ENCODE results near the gene PHF12. TPM values are rescaled to one million over a fixed set of nuclear protein-coding genes. Genes with fewer than 3 reads are reported as not detected.

The PHF12 gene
- total and polyA plus RNA-seq, 2 of the 13 experiments (the other 11 are each of a cell fraction or from before 2014, with no cell fraction given): 9.8 to 17.1 TPM

GRCh38 chr17:28897769-28898526, 53.4 kb downstream of the PHF12 start (continued):
- TF ChIP-seq, protein P1, sequence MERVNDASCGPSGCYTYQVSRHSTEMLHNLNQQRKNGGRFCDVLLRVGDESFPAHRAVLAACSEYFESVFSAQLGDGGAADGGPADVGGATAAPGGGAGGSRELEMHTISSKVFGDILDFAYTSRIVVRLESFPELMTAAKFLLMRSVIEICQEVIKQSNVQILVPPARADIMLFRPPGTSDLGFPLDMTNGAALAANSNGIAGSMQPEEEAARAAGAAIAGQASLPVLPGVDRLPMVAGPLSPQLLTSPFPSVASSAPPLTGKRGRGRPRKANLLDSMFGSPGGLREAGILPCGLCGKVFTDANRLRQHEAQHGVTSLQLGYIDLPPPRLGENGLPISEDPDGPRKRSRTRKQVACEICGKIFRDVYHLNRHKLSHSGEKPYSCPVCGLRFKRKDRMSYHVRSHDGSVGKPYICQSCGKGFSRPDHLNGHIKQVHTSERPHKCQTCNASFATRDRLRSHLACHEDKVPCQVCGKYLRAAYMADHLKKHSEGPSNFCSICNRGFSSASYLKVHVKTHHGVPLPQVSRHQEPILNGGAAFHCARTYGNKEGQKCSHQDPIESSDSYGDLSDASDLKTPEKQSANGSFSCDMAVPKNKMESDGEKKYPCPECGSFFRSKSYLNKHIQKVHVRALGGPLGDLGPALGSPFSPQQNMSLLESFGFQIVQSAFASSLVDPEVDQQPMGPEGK (CRISPR knock-in tag; IDR thresholded peaks at IDR 0.05): no peak

DNA sequence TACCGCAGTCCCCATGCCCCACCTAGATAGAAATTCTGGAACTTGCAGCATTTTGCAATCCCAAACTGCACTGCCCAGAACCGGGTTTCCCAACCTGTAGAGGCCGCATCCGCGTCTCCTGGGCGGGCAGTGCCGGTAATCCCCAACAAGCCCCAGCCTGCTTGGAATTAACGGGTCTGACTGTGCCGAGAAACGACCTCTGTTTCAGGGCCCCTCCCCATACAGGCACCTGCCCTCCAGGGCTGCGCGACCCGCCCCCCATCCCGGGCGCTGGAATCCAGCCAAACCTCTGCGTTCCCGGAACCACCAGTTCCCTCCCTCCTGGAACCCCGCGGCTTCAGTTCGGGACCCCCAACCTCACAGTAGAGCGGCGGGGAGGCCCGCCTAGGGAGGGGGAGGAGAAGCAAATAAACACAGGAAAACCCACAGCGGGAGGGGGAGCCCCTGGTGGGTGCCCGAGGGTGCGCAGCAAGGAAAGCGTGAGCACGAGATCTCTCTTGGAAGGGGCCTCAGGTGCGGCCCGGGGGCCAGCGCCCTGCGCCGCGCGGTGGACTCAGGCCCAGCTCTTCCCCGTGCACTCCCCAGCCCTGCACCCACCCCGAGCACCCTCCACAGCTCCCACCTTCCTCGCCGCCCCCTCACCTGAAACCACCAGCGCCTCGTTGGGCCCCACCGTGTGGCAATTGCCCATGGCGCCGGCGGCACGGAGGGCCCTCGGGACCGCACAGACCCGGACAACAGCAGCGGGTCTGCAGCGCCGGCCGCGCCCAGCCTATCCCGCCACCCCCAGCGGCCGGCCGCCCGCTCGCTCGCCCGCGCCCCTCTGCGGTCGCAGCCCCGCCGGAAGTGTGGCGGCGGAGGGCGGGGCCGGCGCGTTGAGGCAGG, 54.2 kb downstream of the PHF12 start, which contains the start of gene FLOT2:
Gene FLOT2 (minus strand): TSS at position 850 of the 885 bp plus-strand sequence. CDS start 159 bp downstream, at position 691.
- H3K4me2 ChIP-seq (ENCODE audit: low read depth, low read length): peak within 1 kb of the TSS; percentile 90
- ChIA-PET CTCF (ENCODE audit: low intra/inter-chr PET ratio, low total read pairs) (no interaction called here), POLR2A (interaction anchor here (1.2 to 3.5 kb wide), 8 partner anchors 10 to 170 kb away, joined by 4 to 16 read pairs (median 5); partner anchors contain the start of genes FAM222B, NEK8 and PHF12)
- ATAC-seq (peak; percentile 86), FAIRE-seq (no peak), DNase-seq (ENCODE audit: low spot score) (peak; percentile 54)
- BruUV-seq (replicated peaks): TSS peak; percentile 47
- no peaks in the 10 kb centered on the region; the same call in none of the 2 replicates for H4K20me1 ChIP-seq (ENCODE audit: insufficient read depth, low read length)
- intact Hi-C loops (cut with micrococcal nuclease; ENCODE audit: unreplicated experiment) (loop anchor here (5.0 kb wide), 1 partner anchor 135 kb away; no protein-coding TSS in a partner anchor), in situ Hi-C loops (cut with HindIII; ENCODE audit: extremely low pct_ligation_motif_present, low pct_unique_long_range_greater_than_20kb) (loop anchor here (25.0 kb wide), 1 partner anchor 260 kb away; the partner anchor contains the start of gene BLTP2)
- H3K4me1 ChIP-seq (ENCODE audit: insufficient read depth, low read length): peaks cover 53% of the 10 kb centered on the region
- peak within 1 kb of the TSS; percentile 83 for H3K9ac ChIP-seq (ENCODE audit: insufficient read depth, low read depth, low read length)
- H3K79me2 ChIP-seq (ENCODE audit: insufficient read depth, low read length): peaks cover 29% of the 10 kb centered on the region
- H3K27ac ChIP-seq (ENCODE audit: extremely low read length, insufficient read depth, low read length): peak within 1 kb of the TSS; percentile 84
- H3K4me3 ChIP-seq (replicated peaks in 1 of 3; ENCODE audit: insufficient read depth in 1 of 3, low read depth in 2 of 3, low read length in 3 of 3): peak within 1 kb of the TSS; percentile 76 to 93 (median 89)
- H3K9me3 ChIP-seq (ENCODE audit: low read length): no peaks in the 10 kb centered on the region
- H3K36me3 ChIP-seq (replicated peaks in 1 of 2; ENCODE audit: control insufficient read depth in 1 of 2, insufficient read depth in 2 of 2, low read length in 2 of 2): peaks cover 0 to 5% of the 10 kb centered on the region in 2 experiments; a peak in 2 of 5 replicates
- WGBS (ENCODE audit: low lambda C conversion rate): 0% methylated on average over 6 of the region's 73 CpGs
- H2AFZ ChIP-seq (ENCODE audit: low read length): no peak within 1 kb of the TSS
- no peaks in the 10 kb centered on the region; a peak in 1 of 5 replicates for H3K27me3 ChIP-seq (ENCODE audit: control insufficient read depth in 1 of 2, insufficient read depth in 2 of 2, low read length in 2 of 2)
- TF ChIP-seq, protein P2, sequence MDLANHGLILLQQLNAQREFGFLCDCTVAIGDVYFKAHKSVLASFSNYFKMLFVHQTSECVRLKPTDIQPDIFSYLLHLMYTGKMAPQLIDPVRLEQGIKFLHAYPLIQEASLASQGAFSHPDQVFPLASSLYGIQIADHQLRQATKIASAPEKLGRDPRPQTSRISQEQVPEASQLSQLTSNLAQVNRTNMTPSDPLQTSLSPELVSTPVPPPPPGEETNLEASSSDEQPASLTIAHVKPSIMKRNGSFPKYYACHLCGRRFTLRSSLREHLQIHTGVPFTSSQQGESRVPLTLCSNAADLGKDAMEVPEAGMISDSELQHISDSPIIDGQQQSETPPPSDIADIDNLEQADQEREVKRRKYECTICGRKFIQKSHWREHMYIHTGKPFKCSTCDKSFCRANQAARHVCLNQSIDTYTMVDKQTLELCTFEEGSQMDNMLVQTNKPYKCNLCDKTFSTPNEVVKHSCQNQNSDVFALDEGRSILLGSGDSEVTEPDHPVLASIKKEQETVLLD (CRISPR knock-in tag; IDR thresholded peaks at IDR 0.05; ENCODE audit: low read depth): peak; percentile 79; the same call in 1 of the 2 replicates
- TF ChIP-seq ARID5B (CRISPR knock-in tag; IDR thresholded peaks at IDR 0.05) (0 out of 2 replicates have a peak, but pooled peaks have one; percentile 8), ZSCAN30 (CRISPR knock-in tag; IDR thresholded peaks at IDR 0.05) (no peak), ZNF577 (CRISPR knock-in tag; IDR thresholded peaks at IDR 0.05; ENCODE audit: borderline replicate concordance, low read depth) (no peak), HNRNPLL (IDR thresholded peaks at IDR 0.05; ENCODE audit: low read depth, low read length, poor library complexity, severe bottlenecking) (peak; percentile 55), ZNF556 (CRISPR knock-in tag; IDR thresholded peaks at IDR 0.05; ENCODE audit: borderline replicate concordance) (no peak), SATB2 (CRISPR knock-in tag; IDR thresholded peaks at IDR 0.05) (peak; percentile 48; the same call in 1 of the 2 replicates)
- TF ChIP-seq, protein P3, sequence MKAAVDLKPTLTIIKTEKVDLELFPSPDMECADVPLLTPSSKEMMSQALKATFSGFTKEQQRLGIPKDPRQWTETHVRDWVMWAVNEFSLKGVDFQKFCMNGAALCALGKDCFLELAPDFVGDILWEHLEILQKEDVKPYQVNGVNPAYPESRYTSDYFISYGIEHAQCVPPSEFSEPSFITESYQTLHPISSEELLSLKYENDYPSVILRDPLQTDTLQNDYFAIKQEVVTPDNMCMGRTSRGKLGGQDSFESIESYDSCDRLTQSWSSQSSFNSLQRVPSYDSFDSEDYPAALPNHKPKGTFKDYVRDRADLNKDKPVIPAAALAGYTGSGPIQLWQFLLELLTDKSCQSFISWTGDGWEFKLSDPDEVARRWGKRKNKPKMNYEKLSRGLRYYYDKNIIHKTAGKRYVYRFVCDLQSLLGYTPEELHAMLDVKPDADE (CRISPR knock-in tag; IDR thresholded peaks at IDR 0.05): no peak
